Upper lobe of right lung (tissue), 1 donor: ENCODE measurements around the gene UBR3. TPM values are rescaled to one million over a fixed set of nuclear protein-coding genes. Genes with fewer than 3 reads are reported as not detected.
"Not testable (repeated sequence)": the region's sequence is repeated elsewhere in the genome, so short reads cannot be mapped to it uniquely, and the experiment has no call there.

Experiments used
- ATAC-seq: fragments of 200-7000 bp; cut with Tn5 transposase; one replicate; pipeline ENCODE4 v1.9.1; 2020; ENCODE audit warnings: mild to moderate bottlenecking, moderate library complexity
- DNase-seq: peaks from one replicate; pipeline ENCODE4 v3.0.0-alpha.2; 2020
- H3K27ac ChIP-seq: fragments of 200-600 bp; one replicate; pipeline ENCODE4 v1.8.0; 2022
- H3K27me3 ChIP-seq: fragments of 200-600 bp; one replicate; pipeline ENCODE4 v1.8.0; 2022; ENCODE audit warnings: mild to moderate bottlenecking
- H3K36me3 ChIP-seq: fragments of 200-600 bp; one replicate; pipeline ENCODE4 v1.8.0; 2022
- H3K4me1 ChIP-seq: fragments of 200-600 bp; one replicate; pipeline ENCODE4 v1.8.0; 2022
- H3K4me3 ChIP-seq: fragments of 200-600 bp; one replicate; pipeline ENCODE4 v1.8.0; 2022; ENCODE audit warnings: mild to moderate bottlenecking
- H3K9me3 ChIP-seq: fragments of 200-600 bp; one replicate; pipeline ENCODE4 v1.8.0; 2022
- CTCF ChIP-seq: fragments of 200-600 bp; IDR thresholded peaks from one replicate; pipeline ENCODE4 v1.8.0; 2022; ENCODE audit warnings: antibody characterized with exemption
- intact Hi-C: fragments of 100-400 bp; cut with DNase I; formaldehyde crosslinking; loops from one replicate; pipeline ENCODE4 v1.11.0; 2022
- total RNA-seq: library from RNA; stranded (reverse); fragmentation: NEBNext Ultra II Directional; extraction: Animal tissue kit (Norgen Biotek cat#: 25700); gene quantifications from one replicate; pipeline ENCODE4 v1.2.1, GENCODE V29; 2021
- donor health status: DM: no; HTN: yes; CAD: no; lungs with severe emphysema.

Gene UBR3
- total RNA-seq, 1 donor from 2014 or later = 42.8 TPM

- Histone ChIP-seq H3K9me3 (no peaks in the 10 kb centered on the region), H3K27ac (no peak overlapping the region), H3K4me1 (no peaks in the 10 kb centered on the region), H3K36me3 (no peaks in the 10 kb centered on the region), H3K27me3 (no peaks in the 10 kb centered on the region), H3K4me3 (no peak overlapping the region)
- no peak for DNase-seq
- intact Hi-C loops = no loop called here
- TF ChIP-seq CTCF = no peak
- no peak for ATAC-seq
These were observed 41.7 kb downstream of the UBR3 start for GRCh38 chr2:169868951-169869350.

- H3K4me3 ChIP-seq, H3K27ac ChIP-seq, ATAC-seq, intact Hi-C loops, DNase-seq, H3K27me3 ChIP-seq, H3K4me1 ChIP-seq, H3K9me3 ChIP-seq, H3K36me3 ChIP-seq: not testable (repeated sequence)
These were observed 44.1 kb downstream of the UBR3 start for GRCh38 chr2:169871369-169871768.

- Histone ChIP-seq H3K27ac (no peak overlapping the region), H3K9me3 (no peaks in the 10 kb centered on the region), H3K27me3 (no peaks in the 10 kb centered on the region), H3K4me1 (no peaks in the 10 kb centered on the region), H3K4me3 (no peak overlapping the region), H3K36me3 (peaks cover 8% of the 10 kb centered on the region)
- no peak for DNase-seq
- no peak for TF ChIP-seq CTCF
- intact Hi-C loops = no loop called here
- ATAC-seq = no peak
These were observed 44.7 kb downstream of the UBR3 start for GRCh38 chr2:169871994-169872393.

GRCh38 chr2:169877398-169877797 is 50.1 kb downstream of the UBR3 start:
- intact Hi-C loops = no loop called here
- no peaks in the 10 kb centered on the region for H3K27me3 ChIP-seq
- TF ChIP-seq CTCF = peak; percentile 23
- no peak overlapping the region for H3K27ac ChIP-seq
- peaks cover 10% of the 10 kb centered on the region for H3K36me3 ChIP-seq
- H3K4me1 ChIP-seq = no peaks in the 10 kb centered on the region
- ATAC-seq (no peak), DNase-seq (no peak)
- no peak overlapping the region for H3K4me3 ChIP-seq
- no peaks in the 10 kb centered on the region for H3K9me3 ChIP-seq

GRCh38 chr2:169887120-169887519 is 59.9 kb downstream of the UBR3 start:
- DNase-seq = no peak
- no peak for ATAC-seq
- Histone ChIP-seq H3K27ac (no peak overlapping the region), H3K4me1 (no peaks in the 10 kb centered on the region), H3K4me3 (no peak overlapping the region), H3K9me3 (no peaks in the 10 kb centered on the region), H3K36me3 (no peaks in the 10 kb centered on the region), H3K27me3 (no peaks in the 10 kb centered on the region)
- intact Hi-C loops = no loop called here
- TF ChIP-seq CTCF = no peak

- H3K4me3 ChIP-seq = no peak overlapping the region
- no peak overlapping the region for H3K27ac ChIP-seq
- TF ChIP-seq CTCF = no peak
- H3K9me3 ChIP-seq = no peaks in the 10 kb centered on the region
- DNase-seq = no peak
- no peaks in the 10 kb centered on the region for H3K4me1 ChIP-seq
- no peaks in the 10 kb centered on the region for H3K27me3 ChIP-seq
- peaks cover 21% of the 10 kb centered on the region for H3K36me3 ChIP-seq
- peak; percentile 41 for ATAC-seq
- intact Hi-C loops = no loop called here
These were observed 64.5 kb downstream of the UBR3 start for GRCh38 chr2:169891593-169892298.
